Stimulated activated CD8-positive, alpha-beta memory T cell treated with anti-CD3 and anti-CD28 coated beads, Interleukin-2, amount 100 ng/mL, for 48 hours (primary cell): ENCODE measurements around the gene LEO1.

Source experiments
- DNase-seq, 2 donors: peaks; one replicate each; pipeline ENCODE4 v3.0.0-alpha.2; 2020; ENCODE audit warnings: low read depth in 2 of 2

Gene LEO1

GRCh38 chr15:51971375-51972133, at the start of gene LEO1:
LEO1 (minus strand) TSS chr15:51971778; CDS start chr15:51971745, 33 bp downstream.
- peak; percentile 69 to 74 for DNase-seq

- peak; percentile 23 to 38 for DNase-seq
These were observed 49.6 kb upstream of the LEO1 start for GRCh38 chr15:52021128-52021671.

- DNase-seq, result no peak
These were observed 48.9 kb upstream of the LEO1 start for GRCh38 chr15:52020221-52021085.

- DNase-seq, result peak; percentile 56 to 59
These were observed 48.0 kb upstream of the LEO1 start for GRCh38 chr15:52019394-52020220.

GRCh38 chr15:52018693-52019393, 47.3 kb upstream of the LEO1 start, which contains the start of gene MAPK6:
MAPK6 (plus strand) TSS chr15:52019219; CDS start chr15:52046461, 27,242 bp downstream.
- DNase-seq, result peak; percentile 91

GRCh38 chr15:52018244-52018643, 46.7 kb upstream of the LEO1 start:
- no peak for DNase-seq

- no peak for DNase-seq
These were observed 44.7 kb upstream of the LEO1 start for GRCh38 chr15:52016316-52016715.

- no peak for DNase-seq
These were observed 43.0 kb upstream of the LEO1 start for GRCh38 chr15:52014616-52015015.

- no peak for DNase-seq
These were observed 41.7 kb upstream of the LEO1 start for GRCh38 chr15:52013151-52013791.

GRCh38 chr15:52012210-52012609, 40.6 kb upstream of the LEO1 start:
- no peak for DNase-seq

- DNase-seq, result no peak
These were observed 40.1 kb upstream of the LEO1 start for GRCh38 chr15:52011711-52012144.

- peak in 1 of 2 donors; percentile 61 for DNase-seq
These were observed 39.3 kb upstream of the LEO1 start for GRCh38 chr15:52010633-52011595.

- no peak for DNase-seq
These were observed 37.3 kb upstream of the LEO1 start for GRCh38 chr15:52008698-52009434.

GRCh38 chr15:52008359-52008697, 36.8 kb upstream of the LEO1 start:
- DNase-seq, result no peak

- no peak for DNase-seq
These were observed 35.2 kb upstream of the LEO1 start for GRCh38 chr15:52006702-52007340.

GRCh38 chr15:52005748-52006701, 34.4 kb upstream of the LEO1 start:
- no peak for DNase-seq

- DNase-seq, result no peak
These were observed 33.2 kb upstream of the LEO1 start for GRCh38 chr15:52004806-52005205.
